ENCODE data around the gene SMYD4.
"Not testable (repeated sequence)": the region's sequence is repeated elsewhere in the genome, so short reads cannot be mapped to it uniquely, and the experiment has no call there.

The SMYD4 gene

GRCh38 chr17:1860978-1861377 lies 31.3 kb upstream of the SMYD4 start (continued):
- no peak for TF ChIP-seq TSHZ1 (tag by site-specific recombination; IDR thresholded peaks at IDR 0.05; ENCODE audit: borderline replicate concordance)
- TF ChIP-seq ZFP37 (tag by site-specific recombination; IDR thresholded peaks at IDR 0.05) = no peak
- TF ChIP-seq ZEB2 (tag by site-specific recombination; IDR thresholded peaks at IDR 0.05) = no peak
- TF ChIP-seq ZNF510 (tag by site-specific recombination; IDR thresholded peaks at IDR 0.05; ENCODE audit: insufficient replicate concordance) = no peak
- no peak for TF ChIP-seq ZNF416 (tag by site-specific recombination; IDR thresholded peaks at IDR 0.05)
- no peak for TF ChIP-seq ZNF354C (tag by site-specific recombination; IDR thresholded peaks at IDR 0.05; ENCODE audit: borderline replicate concordance, low read depth)
- TF ChIP-seq, protein P1, sequence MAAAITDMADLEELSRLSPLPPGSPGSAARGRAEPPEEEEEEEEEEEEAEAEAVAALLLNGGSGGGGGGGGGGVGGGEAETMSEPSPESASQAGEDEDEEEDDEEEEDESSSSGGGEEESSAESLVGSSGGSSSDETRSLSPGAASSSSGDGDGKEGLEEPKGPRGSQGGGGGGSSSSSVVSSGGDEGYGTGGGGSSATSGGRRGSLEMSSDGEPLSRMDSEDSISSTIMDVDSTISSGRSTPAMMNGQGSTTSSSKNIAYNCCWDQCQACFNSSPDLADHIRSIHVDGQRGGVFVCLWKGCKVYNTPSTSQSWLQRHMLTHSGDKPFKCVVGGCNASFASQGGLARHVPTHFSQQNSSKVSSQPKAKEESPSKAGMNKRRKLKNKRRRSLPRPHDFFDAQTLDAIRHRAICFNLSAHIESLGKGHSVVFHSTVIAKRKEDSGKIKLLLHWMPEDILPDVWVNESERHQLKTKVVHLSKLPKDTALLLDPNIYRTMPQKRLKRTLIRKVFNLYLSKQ (tag by site-specific recombination; IDR thresholded peaks at IDR 0.05; ENCODE audit: borderline replicate concordance) = no peak
- no peak for TF ChIP-seq ZNF645 (tag by site-specific recombination; IDR thresholded peaks at IDR 0.05)

GRCh38 chr17:1856462-1856861 lies 26.8 kb upstream of the SMYD4 start:
- not testable (repeated sequence) for H3K27ac ChIP-seq (ENCODE audit: extremely low read depth, low read depth, low read length); H3K9me3 ChIP-seq (ENCODE audit: control insufficient read depth, insufficient read depth, low read depth, low read length); H3K4me3 ChIP-seq (ENCODE audit: low read depth, low read length); H3K4me1 ChIP-seq (ENCODE audit: control insufficient read depth, insufficient read depth, low read length)
- peaks cover 60 to 67% of the 10 kb centered on the region in 2 experiments for H3K36me3 ChIP-seq (ENCODE audit: control insufficient read depth in 2 of 2, insufficient read depth in 1 of 2, low read length in 2 of 2)
- ChIA-PET POLR2A (interaction anchor here (0.6 kb wide), 1 partner anchor 62 kb away, joined by 3 read pairs; no protein-coding TSS in a partner anchor), CTCF (interaction anchor here (0.7 to 1.6 kb wide), 2 partner anchors 8 to 9 kb away, joined by 4 to 8 read pairs; no protein-coding TSS in a partner anchor)

DNA sequence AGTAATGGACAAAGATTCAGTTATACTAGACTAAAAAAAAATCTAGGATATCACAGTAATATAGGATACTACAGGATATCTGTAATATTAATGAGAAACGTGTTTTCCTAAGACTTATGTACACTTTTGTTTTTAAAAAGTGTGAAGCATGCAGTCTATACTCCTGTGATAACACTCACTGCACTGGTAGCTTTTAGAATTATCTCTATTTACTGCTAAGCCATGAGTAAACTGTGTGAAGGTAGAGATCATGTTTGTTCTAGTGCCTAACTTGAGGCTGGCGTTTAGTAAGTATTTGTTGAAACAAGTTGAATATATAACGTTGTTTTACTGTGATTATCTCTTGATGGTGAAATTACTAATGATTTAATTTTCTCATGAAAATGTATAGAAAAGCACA lies 24.0 kb upstream of the SMYD4 start:
- TF ChIP-seq, protein P2, sequence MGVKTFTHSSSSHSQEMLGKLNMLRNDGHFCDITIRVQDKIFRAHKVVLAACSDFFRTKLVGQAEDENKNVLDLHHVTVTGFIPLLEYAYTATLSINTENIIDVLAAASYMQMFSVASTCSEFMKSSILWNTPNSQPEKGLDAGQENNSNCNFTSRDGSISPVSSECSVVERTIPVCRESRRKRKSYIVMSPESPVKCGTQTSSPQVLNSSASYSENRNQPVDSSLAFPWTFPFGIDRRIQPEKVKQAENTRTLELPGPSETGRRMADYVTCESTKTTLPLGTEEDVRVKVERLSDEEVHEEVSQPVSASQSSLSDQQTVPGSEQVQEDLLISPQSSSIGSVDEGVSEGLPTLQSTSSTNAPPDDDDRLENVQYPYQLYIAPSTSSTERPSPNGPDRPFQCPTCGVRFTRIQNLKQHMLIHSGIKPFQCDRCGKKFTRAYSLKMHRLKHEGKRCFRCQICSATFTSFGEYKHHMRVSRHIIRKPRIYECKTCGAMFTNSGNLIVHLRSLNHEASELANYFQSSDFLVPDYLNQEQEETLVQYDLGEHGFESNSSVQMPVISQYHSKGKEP (tag by site-specific recombination; IDR thresholded peaks at IDR 0.05) = no peak
- TF ChIP-seq ZNF600 (tag by site-specific recombination; IDR thresholded peaks at IDR 0.05) (no peak), ZNF654 (tag by site-specific recombination; IDR thresholded peaks at IDR 0.05; ENCODE audit: low read depth) (no peak), ZBTB21 (tag by site-specific recombination; IDR thresholded peaks at IDR 0.05) (no peak), ZNF530 (tag by site-specific recombination; IDR thresholded peaks at IDR 0.05; ENCODE audit: low read depth) (no peak), KLF16 (tag by site-specific recombination; IDR thresholded peaks at IDR 0.05) (no peak), ZNF239 (tag by site-specific recombination; IDR thresholded peaks at IDR 0.05) (no peak), ZNF221 (tag by site-specific recombination; IDR thresholded peaks at IDR 0.05; ENCODE audit: borderline replicate concordance) (no peak), GLI4 (tag by site-specific recombination; IDR thresholded peaks at IDR 0.05) (no peak), ZNF521 (tag by site-specific recombination; IDR thresholded peaks at IDR 0.05) (no peak), ZNF776 (tag by site-specific recombination; IDR thresholded peaks at IDR 0.05; ENCODE audit: borderline replicate concordance) (no peak), ZNF571 (tag by site-specific recombination; IDR thresholded peaks at IDR 0.05) (no peak), SETDB1 (IDR thresholded peaks at IDR 0.05; ENCODE audit: insufficient read length, low read length) (no peak)
- TF ChIP-seq, protein P3, sequence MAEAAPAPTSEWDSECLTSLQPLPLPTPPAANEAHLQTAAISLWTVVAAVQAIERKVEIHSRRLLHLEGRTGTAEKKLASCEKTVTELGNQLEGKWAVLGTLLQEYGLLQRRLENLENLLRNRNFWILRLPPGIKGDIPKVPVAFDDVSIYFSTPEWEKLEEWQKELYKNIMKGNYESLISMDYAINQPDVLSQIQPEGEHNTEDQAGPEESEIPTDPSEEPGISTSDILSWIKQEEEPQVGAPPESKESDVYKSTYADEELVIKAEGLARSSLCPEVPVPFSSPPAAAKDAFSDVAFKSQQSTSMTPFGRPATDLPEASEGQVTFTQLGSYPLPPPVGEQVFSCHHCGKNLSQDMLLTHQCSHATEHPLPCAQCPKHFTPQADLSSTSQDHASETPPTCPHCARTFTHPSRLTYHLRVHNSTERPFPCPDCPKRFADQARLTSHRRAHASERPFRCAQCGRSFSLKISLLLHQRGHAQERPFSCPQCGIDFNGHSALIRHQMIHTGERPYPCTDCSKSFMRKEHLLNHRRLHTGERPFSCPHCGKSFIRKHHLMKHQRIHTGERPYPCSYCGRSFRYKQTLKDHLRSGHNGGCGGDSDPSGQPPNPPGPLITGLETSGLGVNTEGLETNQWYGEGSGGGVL (tag by site-specific recombination; IDR thresholded peaks at IDR 0.05) = no peak
- H3K36me3 ChIP-seq (ENCODE audit: control insufficient read depth in 2 of 2, insufficient read depth in 1 of 2, low read length in 2 of 2) = peaks cover 64 to 67% of the 10 kb centered on the region in 2 experiments
- POLR2A ChIA-PET = no interaction called here
- no peak overlapping the region for H3K27ac ChIP-seq (ENCODE audit: extremely low read depth, low read depth, low read length)
- CTCF ChIA-PET = interaction anchor here (0.5 to 3.1 kb wide), 3 partner anchors 11 to 37 kb away, joined by 3 to 14 read pairs (median 5); no protein-coding TSS in a partner anchor
- H3K4me3 ChIP-seq (ENCODE audit: low read depth, low read length) = no peak overlapping the region
- no peaks in the 10 kb centered on the region for H3K9me3 ChIP-seq (ENCODE audit: control insufficient read depth, insufficient read depth, low read depth, low read length)
- H3K4me1 ChIP-seq (ENCODE audit: control insufficient read depth, insufficient read depth, low read length) = no peaks in the 10 kb centered on the region

All from HEK293 (cell line).